ENCODE results near the gene ZNF99. TPM values are rescaled to one million over a fixed set of nuclear protein-coding genes. Genes with fewer than 3 reads are reported as not detected.

The ZNF99 gene
- total and polyA plus RNA-seq, 2 of the 8 experiments (the other 6 are each of a cell fraction or from before 2014, with no cell fraction given), result not detected

DNA sequence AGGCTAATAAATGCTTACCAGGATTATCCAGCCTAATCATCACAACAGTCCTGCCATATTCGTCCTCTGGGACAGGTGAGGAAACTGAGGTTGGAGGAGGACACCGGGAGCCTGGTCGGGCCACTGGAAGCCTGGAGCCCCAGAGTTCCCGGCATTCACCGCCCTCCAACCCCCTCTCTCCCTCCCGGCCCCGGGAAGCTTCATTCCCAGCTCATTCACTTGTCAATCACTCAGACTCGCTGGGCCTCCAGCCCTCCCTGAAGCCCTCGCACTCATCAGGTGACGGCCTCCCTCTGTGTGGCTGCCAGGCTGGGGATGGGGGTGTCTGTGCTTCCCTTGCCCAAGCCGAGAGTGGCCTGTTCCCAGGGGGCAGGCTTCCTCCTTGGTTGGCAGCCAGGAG, 22.5 kb upstream of the ZNF99 start:
- H3K4me3 ChIP-seq (ENCODE audit: extremely low read depth in 1 of 4, insufficient read depth in 2 of 4, low read depth in 3 of 4, low read length in 4 of 4), result no peak overlapping the region
- H3K23me2 ChIP-seq (ENCODE audit: low read depth, low read length), result no peaks in the 10 kb centered on the region
- no peak overlapping the region for H2BK20ac ChIP-seq (ENCODE audit: low read length)
- H2BK120ac ChIP-seq (replicated peaks; ENCODE audit: low read depth, low read length), result no peak overlapping the region
- H3K4me2 ChIP-seq (ENCODE audit: insufficient read depth in 1 of 2, low read depth in 2 of 2, low read length in 2 of 2), result no peak overlapping the region
- TF ChIP-seq CBX5 (IDR thresholded peaks at IDR 0.05; ENCODE audit: low read depth, low read length), result no peak
- H2BK15ac ChIP-seq (ENCODE audit: low read length), result no peak overlapping the region
- no peak overlapping the region for H3K9ac ChIP-seq (replicated peaks in 1 of 4; ENCODE audit: extremely low read depth in 1 of 4, low read depth in 3 of 4, low read length in 3 of 4)
- H2AK5ac ChIP-seq (ENCODE audit: low read depth, low read length), result no peak overlapping the region
- 91% methylated on average over 9 of the region's 11 CpGs; no CpG with 5 or more reads in 1 of the 2 experiments for WGBS, 2 experiments (ENCODE audit: extremely low coverage in 1 of 2, insufficient coverage in 1 of 2, insufficient read length in 1 of 2, insufficient replicate concordance in 2 of 2, low coverage in 1 of 2, low lambda C conversion rate in 2 of 2, missing lambda C conversion rate in 1 of 2)
- no peak overlapping the region for H4K91ac ChIP-seq (replicated peaks; ENCODE audit: insufficient read length, low read length)
- no peak overlapping the region for H4K5ac ChIP-seq (ENCODE audit: insufficient read length, low read depth, low read length)
- CTCF ChIA-PET (ENCODE audit: partially characterized antibody), result no interaction called here
- DNase-seq (ENCODE audit: low read depth in 1 of 2, low spot score in 2 of 2) (no peak), FAIRE-seq (no peak)
- H4K20me1 ChIP-seq (replicated peaks in 1 of 2; ENCODE audit: control insufficient read depth in 1 of 2, insufficient read depth in 2 of 2, low read length in 2 of 2), result no peaks in the 10 kb centered on the region
- 0 out of 7 replicates have a peak, but pooled peaks cover 0 to 2% (median 0%) of the 10 kb centered on the region in 4 experiments for H3K27me3 ChIP-seq (replicated peaks in 1 of 4; ENCODE audit: control insufficient read depth in 3 of 4, extremely low read depth in 1 of 4, insufficient read depth in 3 of 4, low read length in 3 of 4)
- no peaks in the 10 kb centered on the region for H3K79me2 ChIP-seq (ENCODE audit: control insufficient read depth in 1 of 2, insufficient read depth in 2 of 2, low read length in 2 of 2)
- H3K79me1 ChIP-seq (ENCODE audit: low read depth, low read length), result no peaks in the 10 kb centered on the region
- H3K56ac ChIP-seq (replicated peaks; ENCODE audit: insufficient read length, low read depth, low read length), result no peak overlapping the region
- no peak overlapping the region for H3K18ac ChIP-seq (ENCODE audit: extremely low read depth, low read length)
- H3K36me3 ChIP-seq (ENCODE audit: control insufficient read depth in 2 of 4, insufficient read depth in 4 of 4, low read length in 3 of 4), result peaks cover 0 to 5% (median 0%) of the 10 kb centered on the region in 4 experiments; a peak in 1 of 8 replicates
- H2BK12ac ChIP-seq (ENCODE audit: low read depth, low read length), result no peak overlapping the region
- H3K9me3 ChIP-seq (ENCODE audit: insufficient read depth in 2 of 2, low read depth in 1 of 2, low read length in 1 of 2), result peaks cover 43 to 88% of the 10 kb centered on the region in 2 experiments
- no peak overlapping the region for H2BK5ac ChIP-seq (ENCODE audit: low read depth, low read length)
- no peak overlapping the region for H3K27ac ChIP-seq (ENCODE audit: low read depth, low read length)
- POLR2A ChIA-PET (ENCODE audit: partially characterized antibody), result no interaction called here
- no peak overlapping the region for H3K4ac ChIP-seq (replicated peaks; ENCODE audit: insufficient read length, low read depth, low read length)
- H3K14ac ChIP-seq (ENCODE audit: insufficient read length), result no peak overlapping the region
- no peak overlapping the region for H3K23ac ChIP-seq (ENCODE audit: insufficient read length)
- no peak overlapping the region for H2AFZ ChIP-seq (ENCODE audit: low read length)
- H4K8ac ChIP-seq (ENCODE audit: extremely low read depth, insufficient read depth, low read length), result no peak overlapping the region
- no peaks in the 10 kb centered on the region for H3K4me1 ChIP-seq (replicated peaks in 1 of 4; ENCODE audit: control insufficient read depth in 3 of 4, insufficient read depth in 4 of 4, low read length in 3 of 4)

Measured in H1 (cell line).